ENCODE data around the gene GSN.

Gene GSN

GRCh38 chr9:121304707-121305106 lies 36.7 kb downstream of the GSN start:
- no peak for DNase-seq

DNA sequence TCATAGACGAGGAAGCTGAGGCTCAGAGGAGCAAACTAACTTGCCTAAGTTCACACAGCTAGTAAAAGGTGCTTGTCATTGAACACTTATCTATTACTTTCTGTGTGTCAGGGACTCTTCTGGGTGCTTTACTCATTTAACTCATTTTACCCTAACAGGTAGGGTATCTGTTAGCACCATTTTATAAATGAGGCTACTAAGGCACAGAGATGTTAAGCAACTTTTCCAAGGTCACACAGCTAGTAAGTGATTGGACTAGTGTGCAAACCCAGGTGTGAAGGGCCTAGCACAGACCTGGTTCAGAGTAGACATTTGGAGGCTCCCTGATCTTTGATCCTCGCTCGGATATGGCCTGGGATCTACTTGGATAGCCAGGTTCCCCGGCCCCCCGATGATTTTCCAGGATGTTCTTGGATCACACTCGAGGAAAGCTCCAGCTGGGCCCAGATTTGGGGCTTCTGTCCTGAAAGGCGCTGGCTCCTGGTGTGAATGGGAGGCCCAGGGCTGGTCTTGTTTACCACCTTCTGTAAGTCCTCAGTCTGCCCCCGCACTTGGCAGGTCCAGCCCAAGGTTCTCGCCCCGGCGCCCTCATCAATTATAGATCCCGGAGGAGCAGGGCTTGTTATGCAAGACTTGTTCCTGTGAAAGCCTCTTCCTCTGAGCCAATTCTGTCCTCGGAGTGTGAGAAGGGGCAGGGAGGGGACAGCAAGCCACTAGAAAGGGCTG lies 37.5 kb downstream of the GSN start:
- no peak for DNase-seq

DNA sequence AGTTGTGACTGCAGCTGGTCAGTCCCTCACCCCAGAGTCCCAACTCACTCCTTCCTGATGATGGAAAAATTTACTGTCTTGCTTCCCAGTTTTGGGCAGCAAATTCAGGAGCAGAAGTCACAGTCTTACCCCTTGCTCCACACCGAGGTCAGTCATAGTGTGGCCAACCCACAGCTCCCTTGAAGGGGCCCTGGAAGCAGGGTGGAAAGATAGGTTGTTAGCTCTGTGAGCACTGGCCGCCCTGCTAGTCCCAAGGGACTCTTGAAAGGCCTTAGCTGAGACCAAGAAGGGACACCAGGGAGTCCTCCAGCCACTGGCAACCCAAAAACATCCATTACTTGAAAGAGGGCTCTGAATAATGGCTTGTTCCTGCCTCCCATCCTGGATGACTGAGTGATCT lies 40.0 kb downstream of the GSN start:
- DNase-seq = no peak

DNA sequence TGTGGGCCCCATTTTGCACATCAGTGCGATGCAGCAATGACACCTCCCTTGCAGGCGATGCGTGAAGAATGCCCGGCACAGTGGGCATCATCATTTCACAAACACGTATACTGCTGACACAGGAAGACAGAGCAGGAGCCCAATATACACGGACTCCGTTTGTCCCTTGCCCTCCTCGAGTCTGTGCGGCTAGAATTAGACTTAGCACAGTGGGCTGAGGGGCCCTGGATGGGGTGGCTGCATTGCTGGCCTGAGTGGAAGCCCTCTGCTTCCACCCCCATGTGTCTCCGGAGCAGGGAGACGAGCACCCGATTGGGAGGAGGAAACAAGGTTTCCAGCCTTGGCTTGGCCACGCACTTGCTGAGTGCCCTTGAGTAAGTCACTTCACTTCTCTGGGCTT lies 40.8 kb downstream of the GSN start:
- no peak for DNase-seq

DNA sequence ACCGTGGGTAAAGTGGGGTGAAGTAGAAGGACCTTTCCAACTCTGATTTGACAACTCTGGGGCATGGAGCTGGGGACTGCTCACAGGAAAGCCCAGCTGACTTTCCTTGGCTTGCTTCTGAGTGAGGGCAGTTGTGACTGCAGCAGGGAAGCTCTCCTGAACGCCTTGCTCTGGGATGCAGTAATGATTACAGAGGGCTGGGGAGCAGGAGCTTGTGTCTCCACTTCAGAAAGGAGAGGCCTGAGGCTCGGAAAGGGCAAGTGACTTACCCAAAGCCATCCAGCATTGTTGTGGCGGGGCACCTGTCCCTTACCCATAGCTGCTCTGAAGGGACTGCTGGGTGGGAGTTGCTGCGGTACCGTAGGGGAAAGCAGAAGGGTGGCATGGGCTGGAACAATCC lies 41.2 kb downstream of the GSN start:
- DNase-seq = no peak

GRCh38 chr9:121309833-121310425 lies 42.0 kb downstream of the GSN start:
- DNase-seq = no peak

DNA sequence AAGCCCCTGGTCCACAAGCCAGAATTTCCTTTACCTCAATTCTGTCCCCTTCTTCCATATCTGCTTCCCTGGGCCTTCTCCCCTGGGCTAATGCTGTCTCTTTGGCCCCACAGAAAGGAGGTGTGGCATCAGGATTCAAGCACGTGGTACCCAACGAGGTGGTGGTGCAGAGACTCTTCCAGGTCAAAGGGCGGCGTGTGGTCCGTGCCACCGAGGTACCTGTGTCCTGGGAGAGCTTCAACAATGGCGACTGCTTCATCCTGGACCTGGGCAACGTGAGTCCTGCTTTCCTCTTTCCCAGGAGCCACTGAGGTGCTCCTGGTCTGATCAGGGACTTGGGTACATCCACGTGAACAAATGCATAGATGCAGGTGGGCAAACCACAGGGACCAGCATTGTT lies 42.6 kb downstream of the GSN start:
- DNase-seq = no peak

DNA sequence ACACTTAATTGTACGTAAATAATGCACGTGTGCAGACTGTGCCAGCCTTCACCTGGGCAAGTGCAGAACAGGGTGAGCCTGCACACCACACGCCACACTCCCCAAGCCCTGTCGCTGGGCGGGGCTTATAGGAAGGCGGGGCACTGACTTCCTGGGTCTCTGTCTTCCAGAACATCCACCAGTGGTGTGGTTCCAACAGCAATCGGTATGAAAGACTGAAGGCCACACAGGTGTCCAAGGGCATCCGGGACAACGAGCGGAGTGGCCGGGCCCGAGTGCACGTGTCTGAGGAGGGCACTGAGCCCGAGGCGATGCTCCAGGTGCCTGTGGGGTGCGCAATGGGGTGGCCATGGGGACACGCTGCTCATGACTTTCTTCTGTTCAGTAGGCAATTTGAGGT lies 44.2 kb downstream of the GSN start:
- DNase-seq = no peak

GRCh38 chr9:121313458-121314152 lies 45.6 kb downstream of the GSN start:
- DNase-seq = no peak

DNA sequence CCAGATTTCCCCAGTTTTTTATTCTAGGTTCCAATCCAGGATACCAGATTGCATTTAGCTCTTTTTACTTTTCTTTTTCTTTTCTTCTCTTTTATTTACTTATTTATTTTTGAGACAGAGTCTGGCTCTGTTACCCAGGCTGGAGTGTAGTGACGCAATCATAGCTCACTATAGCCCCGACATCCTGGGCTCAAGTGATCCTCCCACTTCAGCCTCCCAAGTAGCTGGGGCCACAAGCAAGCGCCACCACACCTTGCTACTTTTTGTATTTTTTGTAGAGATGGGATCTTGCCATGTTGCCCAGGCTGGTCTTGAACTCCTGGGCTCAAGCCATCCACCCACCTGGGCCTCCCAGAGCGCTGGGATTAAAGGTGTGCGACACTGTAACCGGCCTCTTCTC lies 48.4 kb downstream of the GSN start:
- DNase-seq = no peak

DNA sequence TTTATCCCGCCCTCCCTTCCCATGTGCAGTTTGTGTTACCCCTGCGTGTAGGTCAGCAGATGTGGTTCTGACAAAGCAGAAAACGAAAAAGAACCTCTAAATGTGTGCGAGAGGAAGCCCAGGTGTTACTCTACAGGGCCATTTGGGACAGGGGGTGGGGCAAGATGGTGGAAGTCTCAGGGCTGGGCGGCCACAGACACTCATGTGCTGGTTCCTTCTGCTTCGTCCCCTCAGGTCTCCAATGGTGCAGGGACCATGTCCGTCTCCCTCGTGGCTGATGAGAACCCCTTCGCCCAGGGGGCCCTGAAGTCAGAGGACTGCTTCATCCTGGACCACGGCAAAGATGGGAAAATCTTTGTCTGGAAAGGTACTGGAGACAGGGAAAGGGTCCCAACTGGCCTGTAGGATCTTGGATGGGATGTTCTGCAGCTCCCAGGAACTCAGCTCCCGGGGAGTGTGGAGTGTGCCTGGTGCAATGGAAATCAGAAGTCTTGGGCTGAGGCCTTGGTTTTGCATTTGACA lies 49.0 kb downstream of the GSN start:
- no peak for DNase-seq

DNA sequence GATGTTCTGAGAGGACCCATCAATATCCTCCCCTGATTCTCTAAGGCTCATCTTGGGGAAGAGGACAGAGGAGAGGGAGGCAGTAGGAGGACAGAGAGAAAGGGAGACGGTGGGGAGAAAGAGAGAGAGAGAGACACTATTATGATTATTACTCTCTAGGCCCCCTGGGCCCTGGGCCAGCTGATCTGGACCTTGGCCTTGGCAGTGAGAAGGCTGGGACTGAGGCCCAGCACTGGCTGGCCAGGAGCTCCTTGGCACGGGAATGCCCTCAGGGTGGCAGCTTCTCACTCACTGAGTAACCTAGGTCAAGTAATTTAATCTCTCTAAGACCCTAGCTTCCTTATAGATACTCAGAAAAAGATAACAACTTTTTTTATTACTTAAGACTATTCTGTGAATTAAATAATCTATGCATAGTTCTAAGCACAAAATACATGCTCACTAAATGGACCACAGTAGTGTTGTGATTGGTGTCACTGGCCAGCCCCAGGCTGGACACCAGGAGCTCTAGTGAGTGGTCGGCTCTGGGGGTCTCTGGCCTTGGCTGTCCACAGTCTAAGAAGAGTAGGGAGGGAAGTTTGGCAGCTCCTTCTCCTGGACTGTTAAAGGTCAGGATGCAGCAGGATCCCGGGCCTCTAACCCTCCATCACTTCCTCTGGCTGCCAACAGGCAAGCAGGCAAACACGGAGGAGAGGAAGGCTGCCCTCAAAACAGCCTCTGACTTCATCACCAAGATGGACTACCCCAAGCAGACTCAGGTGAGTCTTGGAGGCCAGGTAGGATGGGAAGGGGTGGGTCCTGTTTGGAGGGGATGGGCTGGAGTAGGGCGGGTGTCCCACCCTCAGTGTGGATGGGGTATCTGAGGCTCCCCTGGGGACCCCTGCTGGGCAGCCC lies 50.0 kb downstream of the GSN start:
- DNase-seq = no peak

GRCh38 chr9:121318631-121319382 lies 50.8 kb downstream of the GSN start:
- DNase-seq = no peak

GRCh38 chr9:121319383-121319780 lies 51.4 kb downstream of the GSN start:
- DNase-seq = no peak

DNA sequence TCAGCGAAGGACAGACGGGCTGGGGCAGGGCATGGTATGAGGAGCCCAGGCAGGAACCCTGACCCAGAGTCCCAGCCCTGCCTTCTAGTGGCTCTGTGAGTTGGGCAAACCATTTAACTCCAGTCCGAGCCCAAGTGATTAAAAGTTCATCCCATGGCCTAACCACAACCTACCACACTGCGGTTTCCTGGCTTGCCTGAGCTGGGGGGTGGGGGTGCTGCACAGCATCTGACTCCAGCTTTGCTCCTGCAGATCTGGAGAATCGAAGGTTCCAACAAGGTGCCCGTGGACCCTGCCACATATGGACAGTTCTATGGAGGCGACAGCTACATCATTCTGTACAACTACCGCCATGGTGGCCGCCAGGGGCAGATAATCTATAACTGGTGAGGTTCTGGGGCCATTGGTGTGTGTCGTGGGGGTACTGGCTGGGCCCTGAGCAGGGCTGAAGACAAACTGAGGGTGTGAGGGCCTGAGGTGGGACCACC lies 53.1 kb downstream of the GSN start:
- DNase-seq = no peak

- peak; percentile 19 for DNase-seq
Observed at GRCh38 chr9:121322037-121322736, 54.2 kb downstream of the GSN start.

DNA sequence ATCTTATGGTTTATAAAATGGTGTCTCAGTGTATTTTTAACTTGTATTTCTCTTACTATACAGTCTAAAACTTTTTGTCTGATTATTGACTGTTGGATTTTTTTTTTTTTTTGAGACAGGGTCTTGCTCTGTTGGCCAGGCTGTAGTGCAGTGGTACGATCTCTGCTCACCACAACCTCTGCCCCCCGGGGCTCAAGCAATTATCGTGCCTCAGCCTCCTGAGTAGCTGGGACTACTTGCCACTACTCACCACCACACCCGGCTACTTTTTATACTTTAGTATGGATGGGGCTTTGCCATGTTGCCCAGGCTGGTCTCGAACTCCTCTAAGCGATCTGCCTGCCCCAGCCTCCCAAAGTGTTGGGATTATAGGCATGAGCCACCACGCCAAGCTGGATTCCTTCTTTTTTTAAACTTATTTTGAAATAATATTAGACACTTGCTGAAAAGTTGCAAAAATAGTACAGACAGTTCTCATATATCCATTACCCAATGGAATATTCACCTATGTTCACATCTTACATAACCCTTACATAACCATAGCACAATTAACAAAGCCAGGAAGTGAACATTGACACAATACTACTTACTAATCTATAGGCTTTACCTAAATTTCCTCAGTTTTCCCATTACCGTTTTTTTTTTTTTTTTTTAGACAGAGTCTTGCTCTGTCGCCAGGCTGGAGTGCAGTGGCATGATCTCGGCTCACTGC lies 54.9 kb downstream of the GSN start:
- DNase-seq = no peak

DNA sequence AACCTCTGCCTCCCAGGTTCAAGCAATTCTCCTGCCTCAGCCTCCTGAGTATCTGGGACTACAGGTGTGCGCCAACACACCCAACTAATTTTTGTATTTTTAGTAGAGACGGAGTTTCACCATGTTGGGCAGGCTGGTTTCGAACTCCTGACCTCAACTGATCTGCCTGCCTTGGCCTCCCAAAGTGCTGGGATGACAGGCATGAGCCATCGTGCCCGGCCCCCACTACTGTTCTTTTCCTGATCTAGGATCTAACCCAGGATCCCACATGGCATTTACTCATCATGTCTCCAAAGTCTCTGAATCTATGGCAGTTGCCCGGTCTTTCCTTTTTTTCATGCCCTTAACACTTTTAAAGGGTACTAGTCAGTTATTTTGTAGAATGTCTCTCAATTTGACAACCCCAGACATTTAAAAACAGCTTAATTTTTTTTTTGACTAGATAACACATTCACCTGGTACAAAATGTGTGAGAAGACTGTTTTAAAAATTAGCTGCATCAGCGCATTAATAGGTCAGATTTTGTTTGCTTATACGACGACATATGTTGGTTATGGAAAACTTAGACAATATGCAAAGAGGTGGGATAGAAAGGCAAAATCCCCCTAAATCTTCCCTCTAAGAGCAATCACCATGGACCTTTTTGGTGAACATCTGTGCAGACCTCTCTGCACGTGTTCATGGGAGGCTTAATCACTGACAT lies 55.6 kb downstream of the GSN start:
- DNase-seq = no peak

- DNase-seq = no peak
Observed at GRCh38 chr9:121324316-121324715, 56.4 kb downstream of the GSN start.

- DNase-seq = no peak
Observed at GRCh38 chr9:121324755-121325154, 56.8 kb downstream of the GSN start.
